Endodermal cell (in vitro differentiated cells): Measurements from ENCODE around the gene ARID5B. TPM values are rescaled to one million over a fixed set of nuclear protein-coding genes. Genes with fewer than 3 reads are reported as not detected.

Experiments used
- DNase-seq: peaks from one replicate; pipeline ENCODE4 v3.0.0-alpha.2; 2017
- H3K27ac ChIP-seq: 2 replicates; pipeline ENCODE4 v1.5.1; 2013; ENCODE audit warnings: mild to moderate bottlenecking, low read depth, low read length, moderate library complexity
- H3K27me3 ChIP-seq: 2 replicates; pipeline ENCODE4 v1.6.1; 2013; ENCODE audit warnings: mild to moderate bottlenecking, low read length, moderate library complexity; ENCODE audit not compliant: insufficient read depth, control insufficient read depth, poor library complexity, severe bottlenecking
- H3K36me3 ChIP-seq: 2 replicates; pipeline ENCODE4 v1.7.0; 2013; ENCODE audit warnings: mild to moderate bottlenecking, low read length, moderate library complexity; ENCODE audit not compliant: control insufficient read depth, insufficient read depth
- H3K4me1 ChIP-seq: one replicate; pipeline ENCODE4 v1.7.0; 2013; ENCODE audit warnings: low read length; ENCODE audit not compliant: control insufficient read depth, insufficient read depth
- H3K4me3 ChIP-seq: 2 replicates; pipeline ENCODE4 v1.5.1; 2013; ENCODE audit warnings: mild to moderate bottlenecking, low read length, moderate library complexity
- H3K9ac ChIP-seq: 2 replicates; pipeline ENCODE4 v1.6.1; 2013; ENCODE audit warnings: mild to moderate bottlenecking, low read length, moderate library complexity; ENCODE audit not compliant: poor library complexity, severe bottlenecking; ENCODE audit errors: extremely low read depth
- H3K9me3 ChIP-seq: 2 replicates; pipeline ENCODE4 v1.6.1; 2013; ENCODE audit warnings: mild to moderate bottlenecking, low read length, moderate library complexity; ENCODE audit not compliant: control insufficient read depth
- H3K27ac Mint-ChIP-seq: 2 replicates; pipeline ENCODE4 v1.8.0; 2020; ENCODE audit warnings: mixed read lengths
- H3K27me3 Mint-ChIP-seq: 2 replicates; pipeline ENCODE4 v1.8.0; 2021; ENCODE audit warnings: mild to moderate bottlenecking, mixed read lengths; ENCODE audit not compliant: insufficient read depth
- H3K36me3 Mint-ChIP-seq: 2 replicates; pipeline ENCODE4 v1.8.0; 2020; ENCODE audit warnings: low read depth, mixed read lengths
- H3K4me1 Mint-ChIP-seq: 2 replicates; pipeline ENCODE4 v1.8.0; 2020; ENCODE audit warnings: mixed read lengths
- H3K4me3 Mint-ChIP-seq: 2 replicates; pipeline ENCODE4 v1.8.0; 2020; ENCODE audit warnings: mild to moderate bottlenecking, moderate library complexity, mixed read lengths
- H3K9me3 Mint-ChIP-seq: 2 replicates; pipeline ENCODE4 v1.8.0; 2020; ENCODE audit warnings: mild to moderate bottlenecking, mixed read lengths
- WGBS, 2 experiments: methylation state at CpG; one replicate each; pipeline versions ENCODE4 v1.1.5 to v1.1.7; 2013; ENCODE audit warnings: missing lambda C conversion rate in 2 of 2, mixed read lengths in 1 of 2; ENCODE audit not compliant: insufficient coverage in 1 of 2, insufficient read length in 1 of 2; 5-methylcytosine and 5-hydroxymethylcytosine counted together
- total RNA-seq, 2 donors: library from RNA; stranded (reverse); fragmentation: NEBNext Ultra II Directional in 1 of 2; extraction: Animal tissue kit (Norgen Biotek cat#: 25700) in 1 of 2; gene quantifications; 2 replicates in 1 of 2; 3 replicates in 1 of 2; pipeline ENCODE4 v1.2.1, GENCODE V29; 2021
- TF ChIP-seq, protein P1 (sequence below): fragments of 200-600 bp; sonication (generic); conservative IDR thresholded peaks from 2 replicates; pipeline ENCODE4 v1.5.0; 2021; ENCODE audit warnings: antibody characterized with exemption, mild to moderate bottlenecking

The ARID5B gene
- total RNA-seq, 2 donors from 2014 or later: 1.2 to 1.8 TPM

DNA sequence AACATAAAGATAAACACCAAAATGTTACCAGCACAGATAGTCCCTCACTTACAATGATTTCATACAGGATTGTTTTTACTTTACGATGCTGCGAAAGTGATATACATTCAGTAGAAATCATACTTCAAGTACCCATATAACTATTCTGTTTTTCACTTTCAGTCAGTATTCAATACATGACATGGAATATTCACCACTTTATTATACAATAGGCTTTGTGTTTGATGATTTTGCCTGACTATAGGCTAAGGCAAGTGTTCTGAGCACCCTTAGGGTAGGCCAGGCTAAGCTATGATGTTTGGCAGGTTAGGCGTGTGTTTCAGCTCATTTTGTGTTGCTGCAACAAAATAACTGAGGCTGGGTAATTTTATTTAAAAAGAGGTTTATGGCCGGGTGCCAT, 212.2 kb downstream of the ARID5B start:
- TF ChIP-seq, protein P1, sequence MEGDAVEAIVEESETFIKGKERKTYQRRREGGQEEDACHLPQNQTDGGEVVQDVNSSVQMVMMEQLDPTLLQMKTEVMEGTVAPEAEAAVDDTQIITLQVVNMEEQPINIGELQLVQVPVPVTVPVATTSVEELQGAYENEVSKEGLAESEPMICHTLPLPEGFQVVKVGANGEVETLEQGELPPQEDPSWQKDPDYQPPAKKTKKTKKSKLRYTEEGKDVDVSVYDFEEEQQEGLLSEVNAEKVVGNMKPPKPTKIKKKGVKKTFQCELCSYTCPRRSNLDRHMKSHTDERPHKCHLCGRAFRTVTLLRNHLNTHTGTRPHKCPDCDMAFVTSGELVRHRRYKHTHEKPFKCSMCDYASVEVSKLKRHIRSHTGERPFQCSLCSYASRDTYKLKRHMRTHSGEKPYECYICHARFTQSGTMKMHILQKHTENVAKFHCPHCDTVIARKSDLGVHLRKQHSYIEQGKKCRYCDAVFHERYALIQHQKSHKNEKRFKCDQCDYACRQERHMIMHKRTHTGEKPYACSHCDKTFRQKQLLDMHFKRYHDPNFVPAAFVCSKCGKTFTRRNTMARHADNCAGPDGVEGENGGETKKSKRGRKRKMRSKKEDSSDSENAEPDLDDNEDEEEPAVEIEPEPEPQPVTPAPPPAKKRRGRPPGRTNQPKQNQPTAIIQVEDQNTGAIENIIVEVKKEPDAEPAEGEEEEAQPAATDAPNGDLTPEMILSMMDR: no peak
- DNase-seq: no peak
- H3K4me3 Mint-ChIP-seq: no peak overlapping the region
- H3K4me1 Mint-ChIP-seq: no peaks in the 10 kb centered on the region
- Histone ChIP-seq H3K27ac (no peak overlapping the region), H3K9me3 (no peaks in the 10 kb centered on the region), H3K9ac (no peak overlapping the region), H3K4me1 (no peaks in the 10 kb centered on the region), H3K36me3 (no peaks in the 10 kb centered on the region), H3K27me3 (no peaks in the 10 kb centered on the region), H3K4me3 (no peak overlapping the region)
- no peak overlapping the region for H3K27ac Mint-ChIP-seq
- no peaks in the 10 kb centered on the region for H3K9me3 Mint-ChIP-seq
- no peaks in the 10 kb centered on the region for H3K27me3 Mint-ChIP-seq
- WGBS, 2 experiments: 80 to 89% methylated on average over 2 to 4 of the region's 4 CpGs
- H3K36me3 Mint-ChIP-seq: no peaks in the 10 kb centered on the region

DNA sequence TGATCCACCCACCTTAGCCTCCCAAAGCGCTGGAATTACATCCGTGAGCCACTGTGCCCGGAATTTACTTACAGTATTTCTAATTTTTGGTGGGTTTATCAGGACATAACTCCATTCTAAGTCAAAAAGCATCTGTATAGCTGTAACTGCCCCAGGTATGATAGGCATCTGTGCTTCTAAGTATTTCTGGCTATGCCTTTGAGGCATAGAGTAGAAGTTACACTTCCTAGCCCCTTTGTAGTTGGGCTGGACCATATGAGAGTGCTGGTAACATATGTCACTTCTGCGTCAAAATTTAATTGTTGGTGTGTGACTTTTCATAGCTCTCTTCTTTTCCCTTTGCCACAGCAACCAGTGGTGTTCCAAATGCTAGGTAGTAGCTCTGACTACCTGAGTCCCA, 213.8 kb downstream of the ARID5B start:
- H3K27ac ChIP-seq: no peak overlapping the region
- H3K9me3 ChIP-seq: no peaks in the 10 kb centered on the region
- H3K9ac ChIP-seq: no peak overlapping the region
- H3K4me1 Mint-ChIP-seq: no peaks in the 10 kb centered on the region
- H3K36me3 ChIP-seq: no peaks in the 10 kb centered on the region
- H3K4me3 ChIP-seq: no peak overlapping the region
- DNase-seq: no peak
- no peaks in the 10 kb centered on the region for H3K27me3 Mint-ChIP-seq
- no peaks in the 10 kb centered on the region for H3K9me3 Mint-ChIP-seq
- no peak overlapping the region for H3K27ac Mint-ChIP-seq
- no peaks in the 10 kb centered on the region for H3K36me3 Mint-ChIP-seq
- 91 to 100% methylated on average over 2 to 4 of the region's 4 CpGs for WGBS, 2 experiments
- H3K4me3 Mint-ChIP-seq: no peak overlapping the region
- no peaks in the 10 kb centered on the region for H3K27me3 ChIP-seq
- TF ChIP-seq, protein P1: no peak
- no peaks in the 10 kb centered on the region for H3K4me1 ChIP-seq

DNA sequence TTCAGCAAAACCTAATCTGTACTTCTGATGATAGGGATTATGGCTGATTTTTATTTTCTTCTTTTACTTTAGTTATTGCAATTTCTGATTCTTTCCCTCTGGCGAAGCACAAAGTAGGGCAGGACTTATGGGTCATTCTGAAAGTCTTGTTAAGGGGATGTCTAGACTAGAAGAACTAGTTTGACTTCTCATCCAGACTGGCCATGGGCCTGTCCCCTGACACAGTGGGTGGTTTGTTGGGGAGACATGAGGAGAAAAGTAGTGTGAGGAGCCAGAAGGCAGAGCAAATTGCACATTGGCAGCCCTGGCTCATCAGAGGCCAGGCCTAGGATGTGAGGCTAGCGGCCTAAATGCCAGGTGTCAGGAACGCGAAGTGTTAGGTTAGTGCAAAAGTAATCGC, 214.3 kb downstream of the ARID5B start:
- Histone ChIP-seq H3K36me3 (no peaks in the 10 kb centered on the region), H3K27ac (no peak overlapping the region), H3K27me3 (no peaks in the 10 kb centered on the region), H3K9ac (no peak overlapping the region), H3K4me1 (no peaks in the 10 kb centered on the region), H3K9me3 (no peaks in the 10 kb centered on the region), H3K4me3 (no peak overlapping the region)
- Mint-ChIP-seq H3K4me1 (no peaks in the 10 kb centered on the region), H3K9me3 (no peaks in the 10 kb centered on the region), H3K27ac (no peak overlapping the region), H3K4me3 (no peak overlapping the region), H3K36me3 (no peaks in the 10 kb centered on the region), H3K27me3 (no peaks in the 10 kb centered on the region)
- DNase-seq: no peak
- TF ChIP-seq, protein P1: no peak
- 78% methylated on average over 5 of the region's 5 CpGs; no CpG with 5 or more reads in 1 of the 2 experiments for WGBS, 2 experiments
